Esophagus muscularis mucosa (tissue), 4 donors: ENCODE results near the gene LCN6. TPM values are rescaled to one million over a fixed set of nuclear protein-coding genes. Genes with fewer than 3 reads are reported as not detected.

Source experiments
- DNase-seq: peaks from one replicate; pipeline ENCODE4 v3.0.0-alpha.2; 2017; ENCODE audit errors: extremely low spot score
- H3K27ac ChIP-seq, 4 donors: fragments of 200-600 bp; sonication (generic); replicated peaks in 1 of 4; 1 replicate in 3 of 4; 2 replicates in 1 of 4; pipeline ENCODE4 v1.5.1; 2016 to 2019; ENCODE audit warnings: mild to moderate bottlenecking in 1 of 4
- H3K27me3 ChIP-seq, 4 donors: fragments of 200-600 bp; sonication (generic); one replicate each; pipeline versions ENCODE4 v1.5.1 to v1.6.0; 2016 to 2019
- H3K36me3 ChIP-seq, 4 donors: fragments of 200-600 bp; sonication (generic); one replicate each; pipeline ENCODE4 v1.5.1; 2016 to 2019
- H3K4me1 ChIP-seq, 4 donors: fragments of 200-600 bp; sonication (generic); one replicate each; pipeline ENCODE4 v1.5.1; 2016 to 2019
- H3K4me3 ChIP-seq, 4 donors: fragments of 200-600 bp; sonication (generic); 1 replicate in 2 of 4; 2 replicates in 2 of 4; pipeline ENCODE4 v1.5.1; 2016 to 2019; ENCODE audit warnings: mild to moderate bottlenecking in 4 of 4, moderate library complexity in 1 of 4
- H3K9me3 ChIP-seq, 4 donors: fragments of 200-600 bp; sonication (generic); 1 replicate in 3 of 4; 2 replicates in 1 of 4; pipeline ENCODE4 v1.5.1; 2016 to 2019
- EP300 ChIP-seq: sonication (generic); formaldehyde crosslinking; IDR thresholded peaks from one replicate; pipeline ENCODE4 v1.6.1; 2017; ENCODE audit warnings: antibody characterized with exemption
- POLR2A ChIP-seq: fragments of 450-650 bp; IDR thresholded peaks from one replicate; pipeline ENCODE4 v1.6.1; 2017; ENCODE audit warnings: antibody characterized with exemption, moderate library complexity, mild to moderate bottlenecking, low read depth
- POLR2AphosphoS5 ChIP-seq, 2 donors: sonication (generic); formaldehyde crosslinking; IDR thresholded peaks; one replicate each; pipeline ENCODE4 v1.6.1; 2017; ENCODE audit warnings: antibody characterized with exemption in 2 of 2
- WGBS: methylation state at CpG from one replicate; pipeline ENCODE4 v1.1.5; 2018; 5-methylcytosine and 5-hydroxymethylcytosine counted together
- intact Hi-C: fragments of 100-400 bp; cut with DNase I; formaldehyde crosslinking; loops from one replicate; pipeline ENCODE4 v1.15.1; 2023
- total RNA-seq, 4 donors: library from RNA; depleted of rRNA; stranded (reverse); fragments of >200 nt; gene quantifications; one replicate each; pipeline versions ENCODE4 v1.1.0 to v1.2.1, GENCODE V29; 2016
- TF ChIP-seq, protein P1 (sequence below), 3 experiments: fragments of 200-600 bp in 2 of 3; fragments of 450-650 bp in 1 of 3; sonication (generic) in 2 of 3; IDR thresholded peaks; one replicate each; pipeline ENCODE4 v1.5.1; 2017 to 2019; ENCODE audit warnings: antibody characterized with exemption in 3 of 3, mild to moderate bottlenecking in 2 of 3, moderate library complexity in 1 of 3

The LCN6 gene
- total RNA-seq, 4 donors from 2014 or later, result 12.5 to 32.0 (median 23.9) TPM

DNA sequence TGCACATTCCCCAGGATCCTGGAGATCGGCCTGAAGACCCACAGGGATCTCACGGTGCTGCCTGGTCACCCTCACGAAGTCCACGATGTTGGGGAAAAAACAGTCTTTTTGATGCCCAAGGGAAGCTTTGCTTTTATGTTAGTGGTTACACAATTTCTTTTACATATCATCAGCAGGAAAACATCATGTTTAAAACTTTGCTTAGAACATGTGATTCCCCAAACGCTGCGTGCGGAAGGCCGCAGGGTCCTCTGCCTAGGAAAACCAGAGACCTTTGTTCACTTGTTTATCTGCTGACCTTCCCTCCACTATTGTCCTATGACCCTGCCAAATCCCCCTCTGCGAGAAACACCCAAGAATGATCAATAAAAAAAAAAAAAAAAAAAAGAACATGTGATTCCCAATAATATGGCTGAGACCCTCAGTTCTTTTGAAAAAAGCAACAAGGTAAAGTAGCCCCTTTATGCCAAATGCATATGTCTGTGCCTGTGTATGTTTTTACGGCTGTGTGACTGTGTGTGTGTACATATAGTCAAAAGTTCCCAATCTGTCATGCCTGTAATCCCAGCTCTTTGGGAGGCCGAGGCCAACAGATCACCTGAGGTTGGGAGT lies 49.6 kb downstream of the LCN6 start:
- peaks cover 0 to 51% (median 4%) of the 10 kb centered on the region in 4 donors for H3K27me3 ChIP-seq
- 92% methylated on average over 11 of the region's 11 CpGs for WGBS
- intact Hi-C loops, result loop anchor here (10.0 kb wide), 1 partner anchor 214 kb away; the partner anchor contains the start of gene SEC16A
- TF ChIP-seq POLR2A, result no peak
- no peak for TF ChIP-seq POLR2AphosphoS5 (IDR thresholded peaks at IDR 0.05)
- TF ChIP-seq EP300, result no peak
- TF ChIP-seq, protein P1, sequence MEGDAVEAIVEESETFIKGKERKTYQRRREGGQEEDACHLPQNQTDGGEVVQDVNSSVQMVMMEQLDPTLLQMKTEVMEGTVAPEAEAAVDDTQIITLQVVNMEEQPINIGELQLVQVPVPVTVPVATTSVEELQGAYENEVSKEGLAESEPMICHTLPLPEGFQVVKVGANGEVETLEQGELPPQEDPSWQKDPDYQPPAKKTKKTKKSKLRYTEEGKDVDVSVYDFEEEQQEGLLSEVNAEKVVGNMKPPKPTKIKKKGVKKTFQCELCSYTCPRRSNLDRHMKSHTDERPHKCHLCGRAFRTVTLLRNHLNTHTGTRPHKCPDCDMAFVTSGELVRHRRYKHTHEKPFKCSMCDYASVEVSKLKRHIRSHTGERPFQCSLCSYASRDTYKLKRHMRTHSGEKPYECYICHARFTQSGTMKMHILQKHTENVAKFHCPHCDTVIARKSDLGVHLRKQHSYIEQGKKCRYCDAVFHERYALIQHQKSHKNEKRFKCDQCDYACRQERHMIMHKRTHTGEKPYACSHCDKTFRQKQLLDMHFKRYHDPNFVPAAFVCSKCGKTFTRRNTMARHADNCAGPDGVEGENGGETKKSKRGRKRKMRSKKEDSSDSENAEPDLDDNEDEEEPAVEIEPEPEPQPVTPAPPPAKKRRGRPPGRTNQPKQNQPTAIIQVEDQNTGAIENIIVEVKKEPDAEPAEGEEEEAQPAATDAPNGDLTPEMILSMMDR (IDR thresholded peaks at IDR 0.05), result no peak
- no peak overlapping the region for H3K4me3 ChIP-seq
- no peaks in the 10 kb centered on the region for H3K36me3 ChIP-seq
- no peak overlapping the region for H3K27ac ChIP-seq
- no peaks in the 10 kb centered on the region for H3K9me3 ChIP-seq
- peaks cover 4 to 12% (median 6%) of the 10 kb centered on the region in 4 donors for H3K4me1 ChIP-seq
- no peak for DNase-seq

DNA sequence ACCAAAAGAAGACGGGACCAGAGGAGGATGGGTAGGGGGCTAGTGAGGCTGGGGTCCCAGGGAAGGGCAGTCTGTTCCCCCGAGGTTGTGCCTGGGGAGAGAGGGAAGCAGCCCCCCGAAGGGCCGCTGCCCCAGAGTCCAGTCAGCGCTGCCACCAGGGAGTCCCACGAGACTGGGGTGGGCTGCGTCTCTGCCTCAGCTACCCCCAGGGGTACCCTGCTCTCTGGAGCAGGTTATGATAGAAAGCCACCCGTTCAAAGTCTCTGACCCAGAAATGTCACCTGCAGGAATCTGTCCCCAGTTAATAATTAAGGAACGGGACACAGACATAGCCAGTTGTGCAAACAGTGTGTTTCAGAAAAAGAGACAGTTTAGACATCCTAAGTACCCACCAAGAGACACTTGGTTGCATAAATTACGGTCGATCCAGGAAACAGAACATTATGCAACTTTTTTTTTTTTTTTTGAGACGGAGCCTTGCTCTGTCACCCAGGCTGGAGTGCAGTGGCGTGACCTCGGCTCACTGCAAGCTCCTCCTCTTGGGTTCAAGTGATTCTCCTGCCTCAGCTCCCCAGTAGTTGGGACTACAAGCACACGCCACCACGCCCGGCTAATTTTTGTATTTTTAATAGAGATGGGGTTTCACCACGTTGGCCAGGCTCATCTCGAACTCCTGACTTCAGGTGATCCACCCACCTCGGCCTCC lies 50.4 kb downstream of the LCN6 start:
- Histone ChIP-seq H3K27ac (no peak overlapping the region), H3K36me3 (no peaks in the 10 kb centered on the region), H3K4me1 (peaks cover 4 to 15% (median 10%) of the 10 kb centered on the region in 4 donors), H3K9me3 (no peaks in the 10 kb centered on the region), H3K4me3 (no peak overlapping the region), H3K27me3 (peaks cover 0 to 51% (median 4%) of the 10 kb centered on the region in 4 donors)
- TF ChIP-seq POLR2A, result no peak
- TF ChIP-seq, protein P1 (IDR thresholded peaks at IDR 0.05), result no peak
- no peak for TF ChIP-seq EP300
- no peak for TF ChIP-seq POLR2AphosphoS5 (IDR thresholded peaks at IDR 0.05)
- DNase-seq, result no peak
- 75% methylated on average over 16 of the region's 20 CpGs for WGBS
- intact Hi-C loops, result loop anchor here (10.0 kb wide), 1 partner anchor 213 kb away; the partner anchor contains the start of gene SEC16A

DNA sequence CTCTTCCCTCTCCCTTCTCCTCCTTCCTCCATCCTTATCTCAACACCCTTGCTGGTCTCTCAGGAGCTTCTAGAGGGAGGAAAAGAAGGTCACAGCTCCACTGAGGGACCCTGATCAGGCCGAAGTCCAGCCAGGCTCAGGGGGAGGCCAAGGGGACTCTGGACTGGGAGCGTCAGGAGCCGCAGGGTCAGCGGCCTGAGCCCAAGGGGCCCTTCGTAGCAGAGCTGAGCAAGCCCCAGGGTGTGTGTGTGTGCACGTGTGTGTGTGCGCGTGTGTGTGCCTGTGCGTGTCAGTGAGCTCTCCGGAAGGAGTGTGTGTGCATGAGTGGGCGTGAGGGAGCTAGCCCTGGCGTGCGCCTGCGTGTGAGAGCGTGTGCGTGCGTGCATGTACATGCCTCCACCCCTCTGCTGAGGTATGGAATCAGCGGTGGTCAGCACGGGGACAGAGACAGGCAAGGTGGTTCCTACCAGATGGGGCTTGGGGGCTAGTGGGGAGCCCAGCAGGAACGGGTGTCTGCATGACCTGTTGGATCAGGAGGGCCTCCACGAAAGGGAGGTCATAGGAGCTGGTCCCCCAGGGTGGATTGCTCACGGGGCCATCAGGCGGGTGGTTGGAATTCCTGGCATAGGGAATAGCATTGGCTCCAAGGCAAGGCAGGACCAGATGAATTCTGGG lies 51.0 kb downstream of the LCN6 start:
- peaks cover 4 to 15% (median 10%) of the 10 kb centered on the region in 4 donors for H3K4me1 ChIP-seq
- intact Hi-C loops, result loop anchor here (10.0 kb wide), 1 partner anchor 212 kb away; the partner anchor contains the start of gene SEC16A
- TF ChIP-seq EP300, result no peak
- TF ChIP-seq POLR2AphosphoS5 (IDR thresholded peaks at IDR 0.05), result no peak
- TF ChIP-seq, protein P1 (IDR thresholded peaks at IDR 0.05), result no peak
- no peak for TF ChIP-seq POLR2A
- 78% methylated on average over 14 of the region's 23 CpGs for WGBS
- no peak overlapping the region for H3K4me3 ChIP-seq
- H3K36me3 ChIP-seq, result no peaks in the 10 kb centered on the region
- no peaks in the 10 kb centered on the region for H3K9me3 ChIP-seq
- H3K27ac ChIP-seq, result no peak overlapping the region
- no peak for DNase-seq
- peaks cover 0 to 49% (median 4%) of the 10 kb centered on the region in 4 donors for H3K27me3 ChIP-seq

DNA sequence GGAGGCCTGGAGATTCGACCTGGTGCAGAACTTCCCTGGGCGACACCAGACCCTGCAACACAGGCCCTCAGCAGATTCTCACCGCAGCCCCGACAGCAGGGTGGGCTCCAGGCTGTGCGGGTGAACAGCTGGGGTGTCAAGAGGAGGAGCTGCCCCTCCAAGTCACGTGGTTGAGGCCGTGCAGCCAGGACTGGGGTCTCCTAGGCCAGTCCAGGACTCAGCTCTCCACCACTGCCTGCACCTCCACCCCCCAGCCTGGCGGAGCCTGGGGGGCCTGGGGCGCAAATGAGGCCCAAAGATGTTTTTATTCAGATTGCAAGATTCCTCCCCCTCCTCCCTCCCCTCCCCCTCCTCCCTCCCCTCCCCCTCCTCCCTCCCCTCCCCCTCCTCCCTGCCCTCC lies 51.8 kb downstream of the LCN6 start:
- no peak overlapping the region for H3K4me3 ChIP-seq
- 58% methylated on average over 6 of the region's 9 CpGs for WGBS
- H3K9me3 ChIP-seq, result no peaks in the 10 kb centered on the region
- intact Hi-C loops, result loop anchor here (10.0 kb wide), 1 partner anchor 212 kb away; the partner anchor contains the start of gene SEC16A
- peaks cover 0 to 42% (median 3%) of the 10 kb centered on the region in 4 donors for H3K27me3 ChIP-seq
- TF ChIP-seq POLR2A (no peak), POLR2AphosphoS5 (IDR thresholded peaks at IDR 0.05) (no peak), EP300 (no peak)
- TF ChIP-seq, protein P1 (IDR thresholded peaks at IDR 0.05), result no peak
- peaks cover 5 to 15% (median 12%) of the 10 kb centered on the region in 4 donors for H3K4me1 ChIP-seq
- no peak for DNase-seq
- H3K27ac ChIP-seq, result no peak overlapping the region
- H3K36me3 ChIP-seq, result no peaks in the 10 kb centered on the region
